Skeletal muscle satellite cell (primary cell): Measurements from ENCODE around the gene ASB15.

Experiments
- H3K27me3 ChIP-seq: 2 replicates; pipeline ENCODE4 v1.7.0; 2013; ENCODE audit warnings: low read length; ENCODE audit not compliant: control insufficient read depth, insufficient read depth
- H3K36me3 ChIP-seq: 2 replicates; pipeline ENCODE4 v1.7.0; 2013; ENCODE audit warnings: mild to moderate bottlenecking, control low read depth, low read length; ENCODE audit not compliant: insufficient read depth
- H3K4me1 ChIP-seq: 2 replicates; pipeline ENCODE4 v1.7.0; 2013; ENCODE audit warnings: low read length; ENCODE audit not compliant: control insufficient read depth, insufficient read depth
- H3K4me2 ChIP-seq: 2 replicates; pipeline ENCODE4 v1.7.0; 2013; ENCODE audit warnings: mild to moderate bottlenecking, low read length
- H3K4me3 ChIP-seq: 2 replicates; pipeline ENCODE4 v1.7.0; 2013; ENCODE audit warnings: low read length
- H3K9ac ChIP-seq: 2 replicates; pipeline ENCODE4 v1.7.0; 2013; ENCODE audit warnings: mild to moderate bottlenecking, low read depth, low read length, moderate library complexity
- H3K9me3 ChIP-seq: replicated peaks from 2 replicates; pipeline ENCODE4 v1.7.0; 2013; ENCODE audit warnings: mild to moderate bottlenecking, control low read depth, low read length

The ASB15 gene

DNA sequence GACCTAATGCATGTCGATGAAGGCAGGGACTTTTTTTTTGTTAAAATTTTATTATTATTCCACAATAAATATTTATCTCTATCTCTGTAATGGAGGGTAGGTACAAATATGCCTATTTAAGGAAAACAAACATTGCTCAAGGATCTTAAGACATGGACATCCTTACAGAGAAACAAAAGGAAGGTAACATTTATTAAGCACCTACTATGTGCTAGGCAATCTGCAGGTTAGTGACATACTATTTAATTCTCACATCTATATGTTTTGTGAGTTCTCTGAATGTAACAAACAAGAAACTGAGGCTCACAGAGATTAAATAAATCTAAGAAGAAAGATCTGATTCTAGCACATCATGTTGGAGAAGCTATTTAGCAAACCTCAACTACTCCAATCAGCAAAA lies 86.1 kb downstream of the ASB15 start:
- H3K4me1 ChIP-seq = no peaks in the 10 kb centered on the region
- no peaks in the 10 kb centered on the region for H3K9me3 ChIP-seq
- no peak overlapping the region for H3K9ac ChIP-seq
- H3K4me3 ChIP-seq = no peak overlapping the region
- H3K4me2 ChIP-seq = no peak overlapping the region
- no peaks in the 10 kb centered on the region for H3K27me3 ChIP-seq
- H3K36me3 ChIP-seq = peaks cover 43% of the 10 kb centered on the region
